SK-MEL-5 (cell line): Measurements from ENCODE around the gene CDHR2. TPM values are rescaled to one million over a fixed set of nuclear protein-coding genes. Genes with fewer than 3 reads are reported as not detected.
A peak's percentile ranks its signal among the peaks of the same experiment; 100 is the strongest.

Experiments
- DNase-seq: peaks from one replicate; pipeline ENCODE4 v3.0.0-alpha.2; 2016; ENCODE audit warnings: low read depth, low spot score
- in situ Hi-C: cut with HindIII; loops from 2 replicates; pipeline ENCODE4 v1.10.0; 2016; ENCODE audit warnings: low sequenced_read_pairs, high pct_unique_total_duplicates, low pct_unique_long_range_greater_than_20kb
- total RNA-seq: library from RNA; depleted of rRNA; stranded (reverse); fragments of >200 nt; shearing (Covaris generic); gene quantifications from 2 replicates; pipeline ENCODE4 v1.2.3, GENCODE V29; 2014

Gene CDHR2
- total RNA-seq, 1 experiment from 2014 or later, result not detected

- in situ Hi-C loops, result no loop called here
Observed at GRCh38 chr5:176619203-176619568, 70.0 kb downstream of the CDHR2 start.

GRCh38 chr5:176619569-176620332 lies 70.6 kb downstream of the CDHR2 start:
- in situ Hi-C loops, result no loop called here
- no peak for DNase-seq

More at GRCh38 chr5:176619203-176619568, 70.0 kb downstream of the CDHR2 start:
- peak; percentile 28 for DNase-seq

- in situ Hi-C loops, result no loop called here
- DNase-seq, result peak; percentile 7
Observed at GRCh38 chr5:176620333-176620981, 71.3 kb downstream of the CDHR2 start.

- in situ Hi-C loops, result no loop called here
- DNase-seq, result no peak
Observed at GRCh38 chr5:176621661-176622079, 72.5 kb downstream of the CDHR2 start.

GRCh38 chr5:176624142-176624541 lies 75.0 kb downstream of the CDHR2 start:
- DNase-seq, result no peak
- in situ Hi-C loops, result no loop called here

GRCh38 chr5:176624938-176625337 lies 75.8 kb downstream of the CDHR2 start:
- peak; percentile 66 for DNase-seq
- in situ Hi-C loops, result no loop called here

- no peak for DNase-seq
- in situ Hi-C loops, result no loop called here
Observed at GRCh38 chr5:176625512-176625911, 76.4 kb downstream of the CDHR2 start.

GRCh38 chr5:176625966-176626875 lies 77.1 kb downstream of the CDHR2 start:
- no peak for DNase-seq
- in situ Hi-C loops, result no loop called here

GRCh38 chr5:176626876-176627236 lies 77.7 kb downstream of the CDHR2 start:
- in situ Hi-C loops, result no loop called here
- no peak for DNase-seq

GRCh38 chr5:176627582-176627981 lies 78.4 kb downstream of the CDHR2 start:
- no peak for DNase-seq
- in situ Hi-C loops, result no loop called here

GRCh38 chr5:176628406-176629228 lies 79.5 kb downstream of the CDHR2 start:
- in situ Hi-C loops, result no loop called here
- DNase-seq, result no peak

- no peak for DNase-seq
- in situ Hi-C loops, result no loop called here
Observed at GRCh38 chr5:176629317-176629852, 80.2 kb downstream of the CDHR2 start.

GRCh38 chr5:176629853-176630680 lies 80.9 kb downstream of the CDHR2 start, which contains the start of the genes EIF4E1B and SNCB:
EIF4E1B (plus strand) TSS chr5:176630675; CDS start chr5:176642788, 12,113 bp downstream.
SNCB (minus strand) TSS chr5:176630534; CDS start chr5:176629654, 880 bp downstream.
- in situ Hi-C loops, result no loop called here
- DNase-seq, result peak; percentile 29

GRCh38 chr5:176630681-176631222 lies 81.6 kb downstream of the CDHR2 start:
- in situ Hi-C loops, result no loop called here
- no peak for DNase-seq

- in situ Hi-C loops, result no loop called here
Observed at GRCh38 chr5:176631383-176632200, 82.5 kb downstream of the CDHR2 start.

More at GRCh38 chr5:176631383-176632200, 82.5 kb downstream of the CDHR2 start:
- DNase-seq, result no peak
